ENCODE data around the gene MRC2. TPM values are rescaled to one million over a fixed set of nuclear protein-coding genes. Genes with fewer than 3 reads are reported as not detected.

MRC2 gene, protein sequence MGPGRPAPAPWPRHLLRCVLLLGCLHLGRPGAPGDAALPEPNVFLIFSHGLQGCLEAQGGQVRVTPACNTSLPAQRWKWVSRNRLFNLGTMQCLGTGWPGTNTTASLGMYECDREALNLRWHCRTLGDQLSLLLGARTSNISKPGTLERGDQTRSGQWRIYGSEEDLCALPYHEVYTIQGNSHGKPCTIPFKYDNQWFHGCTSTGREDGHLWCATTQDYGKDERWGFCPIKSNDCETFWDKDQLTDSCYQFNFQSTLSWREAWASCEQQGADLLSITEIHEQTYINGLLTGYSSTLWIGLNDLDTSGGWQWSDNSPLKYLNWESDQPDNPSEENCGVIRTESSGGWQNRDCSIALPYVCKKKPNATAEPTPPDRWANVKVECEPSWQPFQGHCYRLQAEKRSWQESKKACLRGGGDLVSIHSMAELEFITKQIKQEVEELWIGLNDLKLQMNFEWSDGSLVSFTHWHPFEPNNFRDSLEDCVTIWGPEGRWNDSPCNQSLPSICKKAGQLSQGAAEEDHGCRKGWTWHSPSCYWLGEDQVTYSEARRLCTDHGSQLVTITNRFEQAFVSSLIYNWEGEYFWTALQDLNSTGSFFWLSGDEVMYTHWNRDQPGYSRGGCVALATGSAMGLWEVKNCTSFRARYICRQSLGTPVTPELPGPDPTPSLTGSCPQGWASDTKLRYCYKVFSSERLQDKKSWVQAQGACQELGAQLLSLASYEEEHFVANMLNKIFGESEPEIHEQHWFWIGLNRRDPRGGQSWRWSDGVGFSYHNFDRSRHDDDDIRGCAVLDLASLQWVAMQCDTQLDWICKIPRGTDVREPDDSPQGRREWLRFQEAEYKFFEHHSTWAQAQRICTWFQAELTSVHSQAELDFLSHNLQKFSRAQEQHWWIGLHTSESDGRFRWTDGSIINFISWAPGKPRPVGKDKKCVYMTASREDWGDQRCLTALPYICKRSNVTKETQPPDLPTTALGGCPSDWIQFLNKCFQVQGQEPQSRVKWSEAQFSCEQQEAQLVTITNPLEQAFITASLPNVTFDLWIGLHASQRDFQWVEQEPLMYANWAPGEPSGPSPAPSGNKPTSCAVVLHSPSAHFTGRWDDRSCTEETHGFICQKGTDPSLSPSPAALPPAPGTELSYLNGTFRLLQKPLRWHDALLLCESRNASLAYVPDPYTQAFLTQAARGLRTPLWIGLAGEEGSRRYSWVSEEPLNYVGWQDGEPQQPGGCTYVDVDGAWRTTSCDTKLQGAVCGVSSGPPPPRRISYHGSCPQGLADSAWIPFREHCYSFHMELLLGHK (N-terminal part only)
- 33.7 to 59.4 TPM (median 55.9 TPM) in 5 replicates for total RNA-seq (2022; extraction: Qiagen RNA extraction)

DNA sequence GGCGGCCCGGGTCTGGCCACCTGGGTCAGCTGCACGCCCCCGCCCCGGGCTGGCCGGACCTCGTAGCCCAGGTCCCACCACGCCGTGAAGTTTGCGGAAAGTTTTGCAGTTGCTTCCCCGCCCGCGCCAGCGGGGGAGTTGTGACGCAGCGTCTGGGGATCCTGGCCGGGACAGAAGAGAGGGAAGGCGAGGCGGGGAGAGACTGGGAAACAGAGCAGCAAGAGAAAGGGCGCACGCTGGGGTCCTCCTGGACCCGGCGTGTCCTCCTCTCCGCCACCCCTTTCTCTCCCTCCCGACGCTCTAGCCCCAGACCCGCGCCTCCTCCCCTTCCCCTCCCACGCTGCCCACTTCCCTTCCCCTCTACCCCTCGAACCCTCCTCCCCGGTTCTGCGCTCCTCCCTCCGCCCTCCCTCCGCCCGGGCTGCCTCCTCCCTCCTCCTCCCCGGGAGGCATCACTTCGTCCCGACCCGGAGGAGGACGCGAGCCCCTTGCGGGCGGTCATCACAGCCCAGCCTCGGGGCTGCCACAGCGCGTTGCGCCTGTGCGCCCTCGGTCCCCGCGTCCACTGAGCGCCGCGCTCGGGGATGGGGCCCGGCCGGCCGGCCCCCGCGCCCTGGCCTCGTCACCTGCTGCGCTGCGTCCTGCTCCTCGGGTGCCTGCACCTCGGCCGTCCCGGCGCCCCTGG is at the start of gene MRC2:
MRC2 (plus strand) TSS at position 452 of the 685 bp plus-strand sequence; CDS start at position 585, 133 bp downstream.

Other genes with a start within 250 kb of the MRC2 start
- gene EFCAB3, start 247.1 kb upstream of the MRC2 start, total RNA-seq (2022; extraction: Qiagen RNA extraction), result not detected in 5 replicates
- gene METTL2A, start 203.8 kb upstream of the MRC2 start, total RNA-seq (2022; extraction: Qiagen RNA extraction), result 24.5 to 31.9 TPM (median 30.9 TPM) in 5 replicates
- gene TLK2, start 148.8 kb upstream of the MRC2 start, total RNA-seq (2022; extraction: Qiagen RNA extraction), result 25.9 to 36.5 TPM (median 30.4 TPM) in 5 replicates
- 0.82 to 2.2 TPM (median 1.7 TPM) in 5 replicates for gene MARCHF10, start 180.6 kb downstream of the MRC2 start, total RNA-seq (2022; extraction: Qiagen RNA extraction)